Stimulated activated CD4-positive, alpha-beta T cell treated with anti-CD3 and anti-CD28 coated beads, Interleukin-12 subunit alpha, Interleukin-12 subunit beta, amount 100 ng/mL, for 48 hours (primary cell): ENCODE measurements around the gene KLF15.

Experiments used
- DNase-seq, 3 donors: peaks; one replicate each; pipeline ENCODE4 v3.0.0-alpha.2; 2020; ENCODE audit warnings: low read depth in 2 of 3, low spot score in 1 of 3

KLF15 gene

GRCh38 chr3:126322181-126322967 is 34.8 kb downstream of the KLF15 start:
- no peak for DNase-seq

GRCh38 chr3:126321490-126321889 is 35.7 kb downstream of the KLF15 start:
- no peak for DNase-seq

GRCh38 chr3:126320517-126321293 is 36.5 kb downstream of the KLF15 start:
- DNase-seq = no peak

GRCh38 chr3:126319701-126320295 is 37.4 kb downstream of the KLF15 start:
- no peak for DNase-seq

GRCh38 chr3:126317029-126317996 is 39.9 kb downstream of the KLF15 start:
- DNase-seq = no peak

- no peak for DNase-seq
These were observed 40.7 kb downstream of the KLF15 start for GRCh38 chr3:126316501-126316939.

- no peak for DNase-seq
These were observed 41.2 kb downstream of the KLF15 start for GRCh38 chr3:126316031-126316461.

GRCh38 chr3:126314790-126315658 is 42.2 kb downstream of the KLF15 start:
- no peak for DNase-seq

GRCh38 chr3:126314305-126314789 is 42.9 kb downstream of the KLF15 start:
- no peak for DNase-seq

- DNase-seq = no peak
These were observed 43.5 kb downstream of the KLF15 start for GRCh38 chr3:126313580-126314304.

- no peak for DNase-seq
These were observed 44.0 kb downstream of the KLF15 start for GRCh38 chr3:126313166-126313565.

GRCh38 chr3:126312341-126312740 is 44.9 kb downstream of the KLF15 start:
- DNase-seq = no peak

- no peak for DNase-seq
These were observed 45.8 kb downstream of the KLF15 start for GRCh38 chr3:126311338-126311978.

- DNase-seq = no peak
These were observed 46.4 kb downstream of the KLF15 start for GRCh38 chr3:126310816-126311215.

GRCh38 chr3:126309861-126310655 is 47.1 kb downstream of the KLF15 start:
- no peak for DNase-seq

- DNase-seq = no peak
These were observed 48.0 kb downstream of the KLF15 start for GRCh38 chr3:126309165-126309564.

- DNase-seq = no peak
These were observed 48.6 kb downstream of the KLF15 start for GRCh38 chr3:126308394-126309125.
